GM13977 (cell line): Measurements from ENCODE around the gene ACTR6.
"Not testable (repeated sequence)": the region's sequence is repeated elsewhere in the genome, so short reads cannot be mapped to it uniquely, and the experiment has no call there.

Experiments used
- DNase-seq: peaks from one replicate; pipeline ENCODE4 v3.0.0; 2012; ENCODE audit warnings: low spot score
- in situ Hi-C: fragments of 300-500 bp; cut with MboI; formaldehyde crosslinking; loops from one replicate; pipeline ENCODE4 v1.12.0; 2022; ENCODE audit warnings: low sequenced_read_pairs, low pct_unique_long_range_greater_than_20kb, mixed read lengths, inconsistent platforms; ENCODE audit not compliant: unreplicated experiment
- TF ChIP-seq, protein P1 (sequence below): IDR thresholded peaks from 2 replicates; pipeline ENCODE4 v1.5.1; 2012; ENCODE audit warnings: mild to moderate bottlenecking, control low read depth; ENCODE audit not compliant: insufficient read depth; ENCODE audit errors: extremely low read depth, missing control alignments

ACTR6 gene

DNA sequence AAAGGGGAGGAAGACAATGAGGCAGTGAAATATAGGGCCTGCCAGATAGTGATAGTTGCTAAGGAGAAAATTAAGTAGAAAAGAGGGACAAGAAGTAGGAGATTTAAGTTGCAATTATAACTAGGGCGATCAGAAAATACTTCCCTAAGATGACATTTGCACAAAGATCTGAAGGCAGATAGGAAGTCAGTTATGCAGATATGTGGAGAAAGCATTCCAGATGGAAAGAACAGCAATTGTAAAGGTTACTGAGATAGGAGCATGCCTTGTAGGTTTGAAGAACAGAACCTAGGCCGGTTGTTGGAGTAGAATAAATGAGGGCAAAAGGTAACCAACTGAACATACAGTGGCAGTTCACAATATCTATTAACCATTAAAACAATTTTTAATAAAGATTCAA lies 21.4 kb upstream of the ACTR6 start:
- DNase-seq, result no peak
- in situ Hi-C loops, result no loop called here
- TF ChIP-seq, protein P1, sequence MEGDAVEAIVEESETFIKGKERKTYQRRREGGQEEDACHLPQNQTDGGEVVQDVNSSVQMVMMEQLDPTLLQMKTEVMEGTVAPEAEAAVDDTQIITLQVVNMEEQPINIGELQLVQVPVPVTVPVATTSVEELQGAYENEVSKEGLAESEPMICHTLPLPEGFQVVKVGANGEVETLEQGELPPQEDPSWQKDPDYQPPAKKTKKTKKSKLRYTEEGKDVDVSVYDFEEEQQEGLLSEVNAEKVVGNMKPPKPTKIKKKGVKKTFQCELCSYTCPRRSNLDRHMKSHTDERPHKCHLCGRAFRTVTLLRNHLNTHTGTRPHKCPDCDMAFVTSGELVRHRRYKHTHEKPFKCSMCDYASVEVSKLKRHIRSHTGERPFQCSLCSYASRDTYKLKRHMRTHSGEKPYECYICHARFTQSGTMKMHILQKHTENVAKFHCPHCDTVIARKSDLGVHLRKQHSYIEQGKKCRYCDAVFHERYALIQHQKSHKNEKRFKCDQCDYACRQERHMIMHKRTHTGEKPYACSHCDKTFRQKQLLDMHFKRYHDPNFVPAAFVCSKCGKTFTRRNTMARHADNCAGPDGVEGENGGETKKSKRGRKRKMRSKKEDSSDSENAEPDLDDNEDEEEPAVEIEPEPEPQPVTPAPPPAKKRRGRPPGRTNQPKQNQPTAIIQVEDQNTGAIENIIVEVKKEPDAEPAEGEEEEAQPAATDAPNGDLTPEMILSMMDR, result no peak

GRCh38 chr12:100184549-100185145 lies 16.0 kb upstream of the ACTR6 start:
- DNase-seq, result no peak
- in situ Hi-C loops, result no loop called here
- TF ChIP-seq, protein P1, result no peak

GRCh38 chr12:100185361-100185894 lies 15.2 kb upstream of the ACTR6 start:
- in situ Hi-C loops, result no loop called here
- DNase-seq, result no peak
- TF ChIP-seq, protein P1, result no peak

DNA sequence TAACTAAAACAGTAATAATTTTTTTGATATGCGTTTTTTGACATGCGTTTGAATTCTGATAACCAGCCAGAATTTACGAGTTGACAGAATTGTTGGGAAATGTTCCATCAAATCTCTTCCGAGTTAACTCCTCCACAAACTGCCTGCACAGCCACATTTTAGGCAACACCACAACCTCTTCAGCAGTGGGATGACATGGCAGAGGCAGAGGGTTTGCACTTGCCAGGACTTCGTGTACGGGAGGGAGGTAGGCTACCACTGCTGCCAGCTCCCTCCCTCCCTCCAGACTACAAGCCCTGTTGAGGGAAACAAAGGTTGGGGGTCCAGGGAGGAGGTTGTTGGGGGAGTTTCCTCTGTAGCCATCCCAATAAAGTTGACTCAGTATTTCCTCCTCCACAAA lies 14.5 kb upstream of the ACTR6 start:
- TF ChIP-seq, protein P1, result no peak
- DNase-seq, result no peak
- in situ Hi-C loops, result no loop called here

DNA sequence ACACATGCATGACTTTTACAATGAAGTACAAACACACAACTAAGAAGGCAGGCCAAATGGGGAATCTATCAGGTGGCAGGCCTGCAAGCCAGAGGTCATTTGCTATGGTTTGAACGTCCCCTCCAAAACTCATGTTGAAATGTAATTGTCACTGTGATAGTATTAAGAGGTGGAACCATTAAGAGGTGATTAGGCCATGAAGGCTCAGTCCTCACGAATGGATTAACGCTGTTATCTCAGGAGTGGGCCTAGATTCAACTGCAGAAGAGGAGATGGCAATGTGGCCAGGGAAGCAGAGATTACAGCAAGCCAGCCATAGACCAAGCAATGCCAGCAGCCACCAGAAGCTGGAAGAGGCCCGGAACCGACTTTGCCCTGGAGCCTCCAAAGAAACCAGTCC lies 13.5 kb upstream of the ACTR6 start:
- TF ChIP-seq, protein P1, result no peak
- DNase-seq, result no peak
- in situ Hi-C loops, result no loop called here

DNA sequence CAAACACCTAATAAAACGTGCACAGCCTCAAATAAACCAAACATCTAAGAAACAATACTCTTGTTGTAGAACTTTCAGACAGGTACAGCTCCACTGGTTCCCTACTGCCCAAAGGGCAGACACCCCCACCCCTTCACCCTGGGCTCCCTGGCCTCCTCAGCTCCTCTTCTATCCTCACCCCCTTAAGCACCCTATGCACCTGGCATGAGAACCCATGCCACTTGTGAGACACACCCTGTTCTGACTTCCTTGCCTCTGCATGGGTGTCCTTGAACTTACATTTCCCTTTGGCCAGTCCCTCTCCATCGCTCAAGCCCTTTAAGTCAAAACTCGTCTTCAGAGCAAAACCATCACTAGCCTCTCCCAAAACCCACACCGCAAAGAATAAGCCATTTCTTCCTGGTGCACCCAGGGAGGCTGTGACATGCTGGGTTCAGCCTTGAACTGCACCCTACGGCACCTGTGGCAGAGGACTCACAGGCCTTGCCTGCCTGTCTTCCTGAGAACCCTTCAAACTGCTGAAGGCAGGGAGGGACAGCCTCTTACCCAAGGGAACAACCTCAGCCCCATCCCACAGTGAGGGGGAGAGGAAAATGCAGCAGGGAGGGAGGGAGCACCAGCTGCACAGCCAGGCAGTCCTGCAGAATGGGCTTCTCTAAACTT lies 12.6 kb upstream of the ACTR6 start:
- DNase-seq, result no peak
- in situ Hi-C loops, result no loop called here
- TF ChIP-seq, protein P1, result no peak

DNA sequence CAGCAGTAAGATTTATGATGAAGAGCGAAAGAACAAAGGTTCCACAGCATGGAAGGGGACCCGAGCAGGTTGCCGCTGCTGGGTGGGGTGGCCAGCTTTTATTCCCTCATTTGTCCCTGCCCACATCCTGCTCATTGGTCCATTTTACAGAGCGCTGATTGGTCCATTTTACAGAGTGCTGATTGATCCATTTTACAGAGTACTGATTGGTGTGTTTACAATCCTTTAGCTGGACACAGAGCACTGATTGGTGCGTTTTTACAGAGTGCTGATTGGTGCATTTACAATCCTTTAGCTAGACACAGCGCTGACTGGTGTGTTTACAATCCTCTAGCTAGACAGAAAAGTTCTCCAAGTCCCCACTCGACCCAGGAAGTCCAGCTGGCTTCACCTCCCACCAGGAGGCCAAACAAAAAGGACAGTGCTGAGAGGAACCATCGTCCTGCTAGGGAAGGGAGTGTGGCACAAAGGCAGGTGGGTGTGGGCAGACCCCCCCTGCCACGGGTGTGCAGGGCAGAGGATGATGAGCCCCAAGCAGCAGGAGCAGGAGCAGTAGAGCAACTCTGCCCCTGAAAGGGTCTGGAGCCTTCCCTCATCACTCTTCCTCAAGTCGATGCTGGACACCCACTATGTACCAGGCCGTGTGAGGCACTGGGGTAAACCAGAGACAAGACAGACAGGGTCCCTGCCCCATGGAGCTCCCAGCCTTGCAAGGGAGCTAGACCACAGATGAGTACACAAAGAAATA lies 11.6 kb upstream of the ACTR6 start:
- in situ Hi-C loops, result not testable (repeated sequence)

More for the DNA sequence above, 11.6 kb upstream of the ACTR6 start:
- not testable (repeated sequence) for DNase-seq
